ENCODE measurements around the gene SFRP2.
A peak's percentile ranks its signal among the peaks of the same experiment; 100 is the strongest.

DNA sequence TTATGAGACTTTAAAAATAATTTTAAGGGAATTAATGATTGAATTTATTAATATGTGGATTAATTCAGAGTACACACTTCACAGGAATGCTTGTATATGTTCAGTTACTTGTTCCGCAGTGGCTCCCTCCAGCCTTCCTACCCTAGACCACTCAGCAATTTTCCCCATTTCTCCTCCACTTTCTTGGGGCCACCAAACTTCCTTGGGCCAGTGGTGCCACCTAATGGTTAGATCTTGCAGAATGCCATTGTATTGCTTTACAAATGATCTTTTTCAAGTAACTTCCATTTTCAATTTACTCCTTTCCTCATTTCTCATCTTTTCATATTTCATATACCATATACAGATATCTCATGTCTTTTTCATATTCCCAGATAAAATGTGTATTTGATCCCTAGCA lies 25.5 kb downstream of the SFRP2 start:
- TF ChIP-seq, protein P1, sequence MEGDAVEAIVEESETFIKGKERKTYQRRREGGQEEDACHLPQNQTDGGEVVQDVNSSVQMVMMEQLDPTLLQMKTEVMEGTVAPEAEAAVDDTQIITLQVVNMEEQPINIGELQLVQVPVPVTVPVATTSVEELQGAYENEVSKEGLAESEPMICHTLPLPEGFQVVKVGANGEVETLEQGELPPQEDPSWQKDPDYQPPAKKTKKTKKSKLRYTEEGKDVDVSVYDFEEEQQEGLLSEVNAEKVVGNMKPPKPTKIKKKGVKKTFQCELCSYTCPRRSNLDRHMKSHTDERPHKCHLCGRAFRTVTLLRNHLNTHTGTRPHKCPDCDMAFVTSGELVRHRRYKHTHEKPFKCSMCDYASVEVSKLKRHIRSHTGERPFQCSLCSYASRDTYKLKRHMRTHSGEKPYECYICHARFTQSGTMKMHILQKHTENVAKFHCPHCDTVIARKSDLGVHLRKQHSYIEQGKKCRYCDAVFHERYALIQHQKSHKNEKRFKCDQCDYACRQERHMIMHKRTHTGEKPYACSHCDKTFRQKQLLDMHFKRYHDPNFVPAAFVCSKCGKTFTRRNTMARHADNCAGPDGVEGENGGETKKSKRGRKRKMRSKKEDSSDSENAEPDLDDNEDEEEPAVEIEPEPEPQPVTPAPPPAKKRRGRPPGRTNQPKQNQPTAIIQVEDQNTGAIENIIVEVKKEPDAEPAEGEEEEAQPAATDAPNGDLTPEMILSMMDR (IDR thresholded peaks at IDR 0.05) = peak in 1 of 12 donors; percentile 20
- TF ChIP-seq POLR2A (IDR thresholded peaks at IDR 0.05) = no peak

Data from heart left ventricle (tissue), 13 donors.